ENCODE results near the gene ADAMTSL4.
"Not testable (repeated sequence)": the region's sequence is repeated elsewhere in the genome, so short reads cannot be mapped to it uniquely, and the experiment has no call there.

DNA sequence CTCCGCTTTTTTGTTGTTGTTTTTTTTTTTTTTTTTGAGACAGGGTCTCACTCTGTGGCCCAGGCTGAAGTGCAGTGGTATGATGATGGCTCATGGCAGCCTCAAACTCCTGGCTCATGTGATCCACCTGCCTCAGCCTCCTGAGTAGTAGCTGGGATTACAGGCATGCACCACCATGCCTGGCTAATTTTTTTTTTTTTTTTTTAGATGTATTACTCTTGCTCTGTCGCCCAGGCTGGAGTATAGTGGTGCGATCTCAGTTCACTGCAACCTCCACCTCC, 56.2 kb downstream of the ADAMTSL4 start:
- TF ChIP-seq, protein P1, sequence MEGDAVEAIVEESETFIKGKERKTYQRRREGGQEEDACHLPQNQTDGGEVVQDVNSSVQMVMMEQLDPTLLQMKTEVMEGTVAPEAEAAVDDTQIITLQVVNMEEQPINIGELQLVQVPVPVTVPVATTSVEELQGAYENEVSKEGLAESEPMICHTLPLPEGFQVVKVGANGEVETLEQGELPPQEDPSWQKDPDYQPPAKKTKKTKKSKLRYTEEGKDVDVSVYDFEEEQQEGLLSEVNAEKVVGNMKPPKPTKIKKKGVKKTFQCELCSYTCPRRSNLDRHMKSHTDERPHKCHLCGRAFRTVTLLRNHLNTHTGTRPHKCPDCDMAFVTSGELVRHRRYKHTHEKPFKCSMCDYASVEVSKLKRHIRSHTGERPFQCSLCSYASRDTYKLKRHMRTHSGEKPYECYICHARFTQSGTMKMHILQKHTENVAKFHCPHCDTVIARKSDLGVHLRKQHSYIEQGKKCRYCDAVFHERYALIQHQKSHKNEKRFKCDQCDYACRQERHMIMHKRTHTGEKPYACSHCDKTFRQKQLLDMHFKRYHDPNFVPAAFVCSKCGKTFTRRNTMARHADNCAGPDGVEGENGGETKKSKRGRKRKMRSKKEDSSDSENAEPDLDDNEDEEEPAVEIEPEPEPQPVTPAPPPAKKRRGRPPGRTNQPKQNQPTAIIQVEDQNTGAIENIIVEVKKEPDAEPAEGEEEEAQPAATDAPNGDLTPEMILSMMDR (IDR thresholded peaks at IDR 0.05): not testable (repeated sequence)
- not testable (repeated sequence) for TF ChIP-seq POLR2A (IDR thresholded peaks at IDR 0.05)
